ENCODE results near the gene CAPN13.

- TF ChIP-seq CTCF (IDR thresholded peaks at IDR 0.05): no peak
- TF ChIP-seq POLR2A (IDR thresholded peaks at IDR 0.05): no peak
These were observed 115.9 kb downstream of the CAPN13 start for GRCh38 chr2:30691091-30691947.
